DND-41 (cell line): ENCODE measurements around the gene ACOX3.

ENCODE experiments used
- ATAC-seq: fragments of 200-7000 bp; cut with Tn5 transposase; 3 replicates; pipeline ENCODE4 v1.9.1; 2021; ENCODE audit warnings: low read depth; ENCODE audit not compliant: insufficient read depth
- DNase-seq: peaks from one replicate; pipeline ENCODE4 v3.0.0-alpha.2; 2020
- H2AFZ ChIP-seq: 2 replicates; pipeline ENCODE4 v1.6.0; 2012; ENCODE audit warnings: low read depth, low read length
- H3K27ac ChIP-seq: 2 replicates; pipeline ENCODE4 v1.5.1; 2012; ENCODE audit warnings: low read length, inconsistent platforms
- H3K27me3 ChIP-seq: fragments of 200-600 bp; sonication (generic); 2 replicates; pipeline ENCODE4 v1.6.0; 2012; ENCODE audit warnings: low read length, mild to moderate bottlenecking, inconsistent platforms; ENCODE audit not compliant: insufficient read depth, poor library complexity
- H3K36me3 ChIP-seq: 2 replicates; pipeline ENCODE4 v1.5.1; 2012; ENCODE audit warnings: low read length, inconsistent platforms; ENCODE audit not compliant: insufficient read depth
- H3K4me1 ChIP-seq: 2 replicates; pipeline ENCODE4 v1.5.1; 2012; ENCODE audit warnings: mild to moderate bottlenecking, low read length; ENCODE audit not compliant: insufficient read depth
- H3K4me2 ChIP-seq: 2 replicates; pipeline ENCODE4 v1.6.0; 2012; ENCODE audit warnings: mild to moderate bottlenecking, moderate library complexity, low read length, inconsistent platforms; ENCODE audit not compliant: insufficient read depth
- H3K4me3 ChIP-seq, 2 experiments: fragments of 200-600 bp in 1 of 2; shearing (Covaris generic) in 1 of 2; 2 replicates each; pipeline ENCODE4 v1.5.1; 2012 to 2016; ENCODE audit warnings: inconsistent platforms in 2 of 2, low read length in 2 of 2, mild to moderate bottlenecking in 2 of 2, low read depth in 1 of 2, moderate library complexity in 1 of 2
- H3K79me2 ChIP-seq: 2 replicates; pipeline ENCODE4 v1.6.0; 2012; ENCODE audit warnings: low read length, inconsistent platforms; ENCODE audit not compliant: insufficient read depth
- H3K9ac ChIP-seq: 2 replicates; pipeline ENCODE4 v1.6.0; 2012; ENCODE audit warnings: low read depth, mild to moderate bottlenecking, inconsistent platforms, low read length, moderate library complexity
- H3K9me3 ChIP-seq: 2 replicates; pipeline ENCODE4 v1.5.1; 2012; ENCODE audit warnings: low read length, moderate library complexity, mild to moderate bottlenecking, inconsistent platforms; ENCODE audit not compliant: insufficient read depth, severe bottlenecking
- H4K20me1 ChIP-seq: 2 replicates; pipeline ENCODE4 v1.6.0; 2012; ENCODE audit warnings: low read length; ENCODE audit not compliant: insufficient read depth
- CTCF ChIP-seq: IDR thresholded peaks from 2 replicates; pipeline ENCODE4 v1.5.1; 2012; ENCODE audit warnings: borderline replicate concordance, low read length, moderate library complexity, mild to moderate bottlenecking; ENCODE audit not compliant: poor library complexity, severe bottlenecking; ENCODE audit errors: extremely low read depth
- EZH2 ChIP-seq: IDR thresholded peaks from 3 replicates; pipeline ENCODE4 v1.6.1; 2012; ENCODE audit warnings: borderline replicate concordance, low read depth, mild to moderate bottlenecking, moderate library complexity, low read length, inconsistent platforms; ENCODE audit not compliant: severe bottlenecking

Gene ACOX3

GRCh38 chr4:8451440-8452182 is 11.1 kb upstream of the ACOX3 start:
- TF ChIP-seq EZH2, result no peak
- no peak for TF ChIP-seq CTCF
- peaks cover 98% of the 10 kb centered on the region for H3K36me3 ChIP-seq
- no peak for ATAC-seq

GRCh38 chr4:8446122-8446521 is 5.6 kb upstream of the ACOX3 start:
- Histone ChIP-seq H3K4me3 (no peak overlapping the region), H4K20me1 (peaks cover 46% of the 10 kb centered on the region), H3K27me3 (no peaks in the 10 kb centered on the region), H3K36me3 (peaks cover 55% of the 10 kb centered on the region), H3K79me2 (peaks cover 51% of the 10 kb centered on the region), H3K27ac (no peak overlapping the region), H3K9me3 (no peaks in the 10 kb centered on the region), H3K9ac (no peak overlapping the region), H2AFZ (no peak overlapping the region), H3K4me2 (no peak overlapping the region), H3K4me1 (peaks cover 25% of the 10 kb centered on the region)
- TF ChIP-seq CTCF (no peak), EZH2 (no peak)
- ATAC-seq, result no peak
- DNase-seq, result no peak

More at GRCh38 chr4:8451440-8452182, 11.1 kb upstream of the ACOX3 start:
- H2AFZ ChIP-seq, result no peak overlapping the region
- peaks cover 20% of the 10 kb centered on the region for H4K20me1 ChIP-seq
- no peaks in the 10 kb centered on the region for H3K4me1 ChIP-seq
- H3K9me3 ChIP-seq, result no peaks in the 10 kb centered on the region
- no peak for DNase-seq
- no peak overlapping the region for H3K27ac ChIP-seq
- H3K4me2 ChIP-seq, result no peak overlapping the region
- H3K79me2 ChIP-seq, result no peaks in the 10 kb centered on the region
- H3K27me3 ChIP-seq, result no peaks in the 10 kb centered on the region
- H3K4me3 ChIP-seq, result no peak overlapping the region
- H3K9ac ChIP-seq, result no peak overlapping the region

GRCh38 chr4:8443801-8444200 is 3.3 kb upstream of the ACOX3 start:
- Histone ChIP-seq H3K79me2 (peaks cover 73% of the 10 kb centered on the region), H3K4me1 (peaks cover 40% of the 10 kb centered on the region), H4K20me1 (peaks cover 43% of the 10 kb centered on the region), H3K9ac (no peak overlapping the region; the same call in 1 of the 2 replicates), H3K9me3 (no peaks in the 10 kb centered on the region), H2AFZ (no peak overlapping the region), H3K36me3 (peaks cover 33% of the 10 kb centered on the region), H3K27ac (no peak overlapping the region), H3K27me3 (no peaks in the 10 kb centered on the region), H3K4me3 (no peak overlapping the region), H3K4me2 (peak overlapping the region; percentile 88; the same call in 1 of the 2 replicates)
- TF ChIP-seq CTCF (no peak), EZH2 (no peak)
- DNase-seq (no peak), ATAC-seq (no peak)
